ENCODE measurements around the gene OR11H12. TPM values are rescaled to one million over a fixed set of nuclear protein-coding genes. Genes with fewer than 3 reads are reported as not detected.
"Not testable (repeated sequence)": the region's sequence is repeated elsewhere in the genome, so short reads cannot be mapped to it uniquely, and the experiment has no call there.

The OR11H12 gene, protein sequence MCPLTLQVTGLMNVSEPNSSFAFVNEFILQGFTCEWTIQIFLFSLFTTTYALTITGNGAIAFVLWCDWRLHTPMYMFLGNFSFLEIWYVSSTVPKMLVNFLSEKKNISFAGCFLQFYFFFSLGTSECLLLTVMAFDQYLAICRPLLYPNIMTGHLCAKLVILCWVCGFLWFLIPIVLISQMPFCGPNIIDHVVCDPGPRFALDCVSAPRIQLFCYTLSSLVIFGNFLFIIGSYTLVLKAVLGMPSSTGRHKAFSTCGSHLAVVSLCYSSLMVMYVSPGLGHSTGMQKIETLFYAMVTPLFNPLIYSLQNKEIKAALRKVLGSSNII
- not detected in 2 replicates for total RNA-seq (2014; rRNA removed; shearing (Covaris generic))

DNA sequence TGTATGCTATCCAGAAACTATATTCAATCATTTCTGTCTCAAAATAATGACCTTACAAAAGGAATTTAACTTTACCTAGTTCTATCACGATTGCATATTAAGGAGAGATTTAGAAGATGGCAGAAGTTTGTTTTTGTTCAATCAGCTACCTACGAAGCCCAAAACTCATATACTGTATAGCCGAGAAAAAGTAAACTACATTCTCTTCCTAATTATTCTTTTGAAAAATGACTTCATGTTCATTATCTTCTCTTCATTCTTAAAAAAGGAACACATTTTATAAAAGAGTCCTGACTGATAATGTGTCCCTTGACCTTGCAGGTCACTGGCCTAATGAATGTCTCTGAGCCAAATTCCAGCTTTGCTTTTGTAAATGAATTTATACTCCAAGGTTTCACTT lies at the start of gene OR11H12:
Gene OR11H12 (plus strand): TSS at position 301 of the 400 bp plus-strand sequence. CDS start 0 bp downstream, at position 301.
- not testable (repeated sequence) for DNase-seq (ENCODE audit: low read depth)

DNA sequence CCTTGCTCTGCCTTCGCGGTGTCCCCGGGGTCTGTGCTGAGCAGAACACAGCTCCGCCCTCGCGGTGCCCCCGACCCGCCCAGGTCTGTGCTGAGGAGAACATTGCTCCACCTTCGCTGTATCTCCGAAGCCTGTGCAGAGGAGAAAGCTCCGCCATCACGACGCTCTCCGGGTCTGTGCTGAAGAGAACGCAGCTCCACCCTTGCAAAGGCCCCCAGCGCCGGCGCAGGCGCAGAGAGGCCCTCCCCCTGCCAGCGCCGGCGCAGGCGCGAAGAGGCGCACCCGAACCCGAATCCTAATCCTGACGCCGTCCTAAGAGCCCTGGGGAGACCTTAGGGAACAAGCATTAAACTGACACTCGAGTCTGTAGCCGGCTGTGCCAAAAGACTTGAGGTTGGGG lies 18.0 kb upstream of the OR11H12 start:
- DNase-seq (ENCODE audit: low read depth) = not testable (repeated sequence)

DNA sequence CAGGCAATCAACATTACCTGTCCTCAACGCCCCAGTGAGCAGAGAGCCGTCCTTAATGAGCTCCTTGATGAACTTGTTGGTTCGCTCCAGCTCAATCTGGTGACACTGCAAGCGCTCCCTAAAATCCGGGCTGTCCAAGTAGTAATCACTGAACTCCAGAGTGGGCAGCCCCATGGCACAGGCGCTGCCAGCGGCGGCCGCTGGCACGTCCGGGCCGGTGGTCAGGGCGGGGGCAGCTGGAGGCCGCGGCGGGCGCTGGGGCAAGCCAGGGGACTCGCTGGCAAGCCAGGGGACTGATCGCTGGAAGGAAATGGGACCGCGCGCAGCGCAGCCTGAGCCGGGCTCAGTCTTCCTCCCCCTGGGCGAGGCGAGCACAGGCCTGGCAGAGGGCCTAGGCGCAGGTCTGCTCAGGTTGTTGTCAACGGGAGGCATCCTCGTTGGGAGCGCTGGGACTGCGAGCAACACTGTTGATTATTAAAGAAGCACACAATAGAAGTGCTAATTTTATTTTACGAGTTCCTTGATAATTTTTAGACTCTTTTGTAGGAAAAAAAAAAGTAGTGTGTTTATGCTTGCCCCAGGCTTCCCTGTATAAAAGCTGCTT lies 25.8 kb downstream of the OR11H12 start:
- DNase-seq (ENCODE audit: low read depth) = not testable (repeated sequence)

DNA sequence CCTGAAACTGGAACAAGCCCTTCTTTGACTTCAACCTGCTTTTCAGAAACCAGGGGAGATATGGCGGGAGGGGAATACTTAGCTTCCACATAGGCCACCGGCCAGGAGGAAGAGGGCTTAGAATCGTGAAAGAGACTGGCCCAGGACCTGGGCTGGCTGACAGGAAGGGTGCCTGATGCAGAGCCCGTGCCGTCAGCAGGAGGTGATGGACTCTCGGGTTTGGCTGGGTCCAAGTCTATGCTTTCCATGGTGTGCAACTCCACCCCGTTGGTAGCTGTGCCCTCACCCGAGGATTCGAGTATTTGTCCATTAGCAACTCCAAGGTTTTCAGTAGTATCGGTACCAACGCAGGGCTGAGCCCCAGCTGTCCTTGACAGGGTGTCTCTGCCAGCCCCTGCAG lies 35.1 kb downstream of the OR11H12 start:
- DNase-seq (ENCODE audit: low read depth) = not testable (repeated sequence)

DNA sequence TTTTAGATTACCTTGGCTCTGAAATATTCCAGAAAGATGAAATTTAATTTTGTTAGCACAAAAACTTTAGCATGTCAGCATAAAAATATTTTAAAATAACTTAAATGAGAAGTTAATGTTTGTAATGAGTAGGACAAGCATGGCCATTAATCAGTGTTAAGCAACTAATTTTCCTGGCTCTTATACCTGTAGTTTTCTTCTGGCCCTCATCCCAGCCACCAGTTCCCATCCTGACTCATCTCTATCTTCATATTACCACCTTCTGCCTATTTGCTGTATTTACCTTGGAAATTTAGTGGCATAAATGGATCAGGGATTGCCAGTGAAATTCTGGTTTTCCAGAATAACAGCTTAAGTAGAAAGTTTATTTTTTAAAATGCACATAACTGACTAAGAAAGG lies 37.1 kb downstream of the OR11H12 start:
- not testable (repeated sequence) for DNase-seq (ENCODE audit: low read depth)

DNA sequence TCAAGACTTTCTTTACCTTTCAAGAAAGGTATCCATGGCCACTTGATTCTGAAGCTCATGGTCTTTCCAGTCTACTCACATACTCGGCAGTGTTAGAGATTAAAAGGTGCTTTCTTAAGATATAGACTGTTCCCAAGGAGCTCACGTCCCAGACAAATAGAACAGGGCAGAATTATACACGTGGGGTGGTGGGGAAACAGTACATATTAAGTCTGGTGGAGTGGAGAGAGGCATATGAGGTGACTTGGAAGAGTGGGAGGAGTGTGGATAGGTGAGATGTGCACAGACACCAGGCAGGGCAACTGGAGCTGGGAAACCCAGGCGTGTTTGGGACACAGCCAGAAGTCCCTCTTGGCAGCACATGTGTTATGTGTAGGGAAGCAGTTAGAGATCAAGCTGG lies 37.9 kb downstream of the OR11H12 start:
- not testable (repeated sequence) for DNase-seq (ENCODE audit: low read depth)

DNA sequence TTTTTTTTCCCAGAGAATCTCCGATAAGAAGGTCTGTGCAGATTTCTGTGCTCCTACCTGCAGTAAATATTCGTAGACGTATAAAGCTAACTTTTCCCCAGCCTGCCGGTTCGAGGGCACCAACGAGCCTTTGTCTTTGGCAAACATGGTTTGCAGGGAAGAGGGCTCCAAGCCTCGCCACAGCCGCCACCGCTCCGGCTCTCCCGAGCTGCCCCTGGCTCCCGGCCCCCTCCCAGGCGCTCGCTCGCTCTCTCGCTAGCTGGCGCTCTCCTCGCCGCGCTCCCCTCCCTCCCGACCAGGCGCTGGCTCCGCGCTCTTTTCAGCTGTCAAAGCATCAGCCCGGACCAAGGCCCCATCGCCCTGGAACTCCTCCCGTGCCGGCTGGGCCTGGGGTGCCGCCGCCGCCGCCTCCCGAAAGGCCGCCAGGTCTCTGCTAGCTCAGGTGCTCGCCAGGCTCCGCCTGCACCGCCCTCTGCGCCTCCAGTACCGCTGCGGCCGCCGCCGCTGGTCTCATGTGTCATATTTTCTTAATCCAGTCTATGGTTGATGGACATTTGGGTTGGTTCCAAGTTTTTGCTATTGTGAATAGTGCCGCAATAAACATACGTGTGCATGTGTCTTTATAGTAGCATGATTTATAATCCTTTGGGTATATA lies 45.3 kb downstream of the OR11H12 start:
- DNase-seq (ENCODE audit: low read depth) = not testable (repeated sequence)
